SK-N-SH treated with all-trans-retinoic acid at 6 μM for 48 hours (cell line): ENCODE data around the gene CDC45.

Experiments used
- ARNTL ChIP-seq: fragments of 450-650 bp; formaldehyde crosslinking; IDR thresholded peaks from 2 replicates; pipeline ENCODE4 v1.5.0; 2020; ENCODE audit warnings: low read depth, mild to moderate bottlenecking, moderate library complexity, borderline replicate concordance
- CSDC2 ChIP-seq: fragments of 250-450 bp; sonication (Bioruptor Pico); IDR thresholded peaks from 2 replicates; pipeline ENCODE4 v1.5.0; 2020; ENCODE audit warnings: mild to moderate bottlenecking, moderate library complexity
- ISL1 ChIP-seq: fragments of 250-450 bp; sonication (Bioruptor Pico); IDR thresholded peaks from 2 replicates; pipeline ENCODE4 v2.1.2; 2022; ENCODE audit warnings: mild to moderate bottlenecking, moderate library complexity
- PPARA ChIP-seq: fragments of 250-450 bp; sonication (Bioruptor Pico); IDR thresholded peaks from 2 replicates; pipeline ENCODE4 v1.5.0; 2020; ENCODE audit warnings: mild to moderate bottlenecking, borderline replicate concordance
- RARB ChIP-seq: fragments of 250-450 bp; sonication (Bioruptor Pico); IDR thresholded peaks from 2 replicates; pipeline ENCODE4 v1.8.0; 2021; ENCODE audit warnings: mild to moderate bottlenecking, moderate library complexity
- SNAI2 ChIP-seq: fragments of 250-450 bp; sonication (Bioruptor Pico); IDR thresholded peaks from 2 replicates; pipeline ENCODE4 v1.5.0; 2020; ENCODE audit warnings: mild to moderate bottlenecking, moderate library complexity
- ZC3H10 ChIP-seq: fragments of 250-450 bp; sonication (Bioruptor Pico); IDR thresholded peaks from 2 replicates; pipeline ENCODE4 v1.5.1; 2021; ENCODE audit warnings: mild to moderate bottlenecking, moderate library complexity
- ZFP30 ChIP-seq: fragments of 450-650 bp; formaldehyde crosslinking; IDR thresholded peaks from 2 replicates; pipeline ENCODE4 v1.5.0; 2022; ENCODE audit warnings: mild to moderate bottlenecking, moderate library complexity
- TF ChIP-seq, protein P1 (sequence below): fragments of 250-450 bp; sonication (Bioruptor Pico); IDR thresholded peaks from 2 replicates; pipeline ENCODE4 v1.8.0; 2021; ENCODE audit warnings: low read depth, mild to moderate bottlenecking, moderate library complexity, borderline replicate concordance
- TF ChIP-seq, protein P2 (sequence below): fragments of 250-450 bp; sonication (Bioruptor Pico); IDR thresholded peaks from 2 replicates; pipeline ENCODE4 v1.8.0; 2020; ENCODE audit warnings: mild to moderate bottlenecking, moderate library complexity, borderline replicate concordance

DNA sequence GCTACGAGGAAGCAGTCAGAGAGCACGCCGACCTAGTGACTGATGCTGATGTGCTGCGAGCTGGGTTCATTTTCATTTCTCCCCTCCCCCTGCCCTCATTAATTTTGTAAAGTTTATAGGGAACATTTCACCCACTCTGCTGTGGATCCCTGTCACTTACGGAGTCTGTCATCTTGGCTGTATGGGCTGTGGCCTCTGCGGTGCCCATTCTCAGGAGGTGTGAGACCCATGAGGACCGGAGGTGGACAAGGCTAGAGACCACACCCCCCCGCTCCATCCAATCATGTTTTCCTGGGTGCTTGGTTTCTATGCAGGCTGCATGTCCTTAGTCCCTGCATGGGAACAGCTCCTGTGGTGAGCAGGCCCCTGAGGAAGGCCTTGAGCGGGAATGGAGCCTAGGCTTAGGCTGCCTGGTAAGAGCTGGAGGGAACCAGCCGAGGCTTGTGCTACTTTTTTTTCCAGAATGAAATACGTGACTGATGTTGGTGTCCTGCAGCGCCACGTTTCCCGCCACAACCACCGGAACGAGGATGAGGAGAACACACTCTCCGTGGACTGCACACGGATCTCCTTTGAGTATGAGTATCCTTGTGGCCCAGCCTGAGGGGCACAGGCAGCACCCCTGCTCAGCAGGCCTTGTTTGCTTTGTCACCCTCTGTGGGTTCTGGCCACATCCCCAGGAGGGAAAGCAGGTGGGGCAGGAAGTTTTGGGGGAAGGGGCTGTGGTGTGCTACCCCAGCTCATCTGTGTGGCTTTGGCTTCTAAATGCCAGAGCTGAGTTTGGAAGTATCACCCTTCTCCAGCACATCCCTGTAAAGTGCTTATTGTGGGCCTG lies 25.4 kb downstream of the CDC45 start:
- TF ChIP-seq SNAI2 (no peak), CSDC2 (no peak), PPARA (CRISPR knock-in tag) (no peak), ZC3H10 (CRISPR knock-in tag) (no peak), RARB (CRISPR knock-in tag) (no peak), ARNTL (no peak), ZFP30 (CRISPR knock-in tag) (no peak), ISL1 (CRISPR knock-in tag) (no peak)
- TF ChIP-seq, protein P1, sequence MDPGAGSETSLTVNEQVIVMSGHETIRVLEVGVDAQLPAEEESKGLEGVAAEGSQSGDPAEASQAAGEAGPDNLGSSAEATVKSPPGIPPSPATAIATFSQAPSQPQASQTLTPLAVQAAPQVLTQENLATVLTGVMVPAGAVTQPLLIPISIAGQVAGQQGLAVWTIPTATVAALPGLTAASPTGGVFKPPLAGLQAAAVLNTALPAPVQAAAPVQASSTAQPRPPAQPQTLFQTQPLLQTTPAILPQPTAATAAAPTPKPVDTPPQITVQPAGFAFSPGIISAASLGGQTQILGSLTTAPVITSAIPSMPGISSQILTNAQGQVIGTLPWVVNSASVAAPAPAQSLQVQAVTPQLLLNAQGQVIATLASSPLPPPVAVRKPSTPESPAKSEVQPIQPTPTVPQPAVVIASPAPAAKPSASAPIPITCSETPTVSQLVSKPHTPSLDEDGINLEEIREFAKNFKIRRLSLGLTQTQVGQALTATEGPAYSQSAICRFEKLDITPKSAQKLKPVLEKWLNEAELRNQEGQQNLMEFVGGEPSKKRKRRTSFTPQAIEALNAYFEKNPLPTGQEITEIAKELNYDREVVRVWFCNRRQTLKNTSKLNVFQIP = no peak
- TF ChIP-seq, protein P2, sequence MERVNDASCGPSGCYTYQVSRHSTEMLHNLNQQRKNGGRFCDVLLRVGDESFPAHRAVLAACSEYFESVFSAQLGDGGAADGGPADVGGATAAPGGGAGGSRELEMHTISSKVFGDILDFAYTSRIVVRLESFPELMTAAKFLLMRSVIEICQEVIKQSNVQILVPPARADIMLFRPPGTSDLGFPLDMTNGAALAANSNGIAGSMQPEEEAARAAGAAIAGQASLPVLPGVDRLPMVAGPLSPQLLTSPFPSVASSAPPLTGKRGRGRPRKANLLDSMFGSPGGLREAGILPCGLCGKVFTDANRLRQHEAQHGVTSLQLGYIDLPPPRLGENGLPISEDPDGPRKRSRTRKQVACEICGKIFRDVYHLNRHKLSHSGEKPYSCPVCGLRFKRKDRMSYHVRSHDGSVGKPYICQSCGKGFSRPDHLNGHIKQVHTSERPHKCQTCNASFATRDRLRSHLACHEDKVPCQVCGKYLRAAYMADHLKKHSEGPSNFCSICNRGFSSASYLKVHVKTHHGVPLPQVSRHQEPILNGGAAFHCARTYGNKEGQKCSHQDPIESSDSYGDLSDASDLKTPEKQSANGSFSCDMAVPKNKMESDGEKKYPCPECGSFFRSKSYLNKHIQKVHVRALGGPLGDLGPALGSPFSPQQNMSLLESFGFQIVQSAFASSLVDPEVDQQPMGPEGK = no peak
